Uterus (tissue), 4 donors: ENCODE measurements around the gene ZDHHC14. TPM values are rescaled to one million over a fixed set of nuclear protein-coding genes. Genes with fewer than 3 reads are reported as not detected.

ENCODE experiments used
- DNase-seq, 2 donors: peaks; one replicate each; pipeline ENCODE4 v3.0.0-alpha.2; 2019 to 2020
- H3K27ac ChIP-seq, 2 donors: fragments of 200-600 bp; sonication (generic); 1 replicate in 1 of 2; 2 replicates in 1 of 2; pipeline ENCODE4 v1.5.1; 2016 to 2018
- H3K27me3 ChIP-seq, 2 donors: fragments of 200-600 bp; sonication (generic); one replicate each; pipeline ENCODE4 v1.5.1; 2018 to 2019; ENCODE audit warnings: control low read depth in 1 of 2
- H3K36me3 ChIP-seq, 2 donors: fragments of 200-600 bp; sonication (generic); one replicate each; pipeline ENCODE4 v1.5.1; 2019; ENCODE audit warnings: control low read depth in 1 of 2
- H3K4me1 ChIP-seq, 2 donors: fragments of 200-600 bp; sonication (generic); one replicate each; pipeline ENCODE4 v1.5.1; 2018 to 2019; ENCODE audit warnings: control low read depth in 1 of 2
- H3K4me3 ChIP-seq, 2 donors: fragments of 200-600 bp; sonication (generic); 1 replicate in 1 of 2; 2 replicates in 1 of 2; pipeline ENCODE4 v1.5.1; 2018 to 2019; ENCODE audit warnings: mild to moderate bottlenecking in 1 of 2
- H3K9me3 ChIP-seq, 2 donors: fragments of 200-600 bp; sonication (generic); one replicate each; pipeline ENCODE4 v1.5.1; 2019; ENCODE audit warnings: control low read depth in 1 of 2
- CTCF ChIP-seq, 4 experiments: fragments of 200-600 bp in 2 of 4; fragments of 450-650 bp in 2 of 4; sonication (generic) in 2 of 4; IDR thresholded peaks; one replicate each; pipeline ENCODE4 v1.5.1; 2016 to 2019; ENCODE audit warnings: antibody characterized with exemption in 4 of 4, mild to moderate bottlenecking in 2 of 4, moderate library complexity in 1 of 4
- POLR2A ChIP-seq, 2 donors: fragments of 450-650 bp; IDR thresholded peaks; one replicate each; pipeline ENCODE4 v1.6.1; 2016; ENCODE audit warnings: antibody characterized with exemption in 2 of 2, mild to moderate bottlenecking in 1 of 2, moderate library complexity in 1 of 2
- intact Hi-C: fragments of 100-400 bp; cut with DNase I; formaldehyde crosslinking; loops from one replicate; pipeline ENCODE4 v1.15.1; 2023; ENCODE audit warnings: low total_unique reads
- total RNA-seq, 4 donors: library from RNA; depleted of rRNA in 3 of 4; stranded (reverse); fragments of >200 nt in 3 of 4; gene quantifications; one replicate each; pipeline versions ENCODE4 v1.1.0 to v1.2.4, GENCODE V29; 2014 to 2023
- donor health status: DM: yes; HTN: yes; CAD: no.

The ZDHHC14 gene
- total RNA-seq, 4 donors from 2014 or later = 5.6 to 28.3 (median 12.9) TPM

DNA sequence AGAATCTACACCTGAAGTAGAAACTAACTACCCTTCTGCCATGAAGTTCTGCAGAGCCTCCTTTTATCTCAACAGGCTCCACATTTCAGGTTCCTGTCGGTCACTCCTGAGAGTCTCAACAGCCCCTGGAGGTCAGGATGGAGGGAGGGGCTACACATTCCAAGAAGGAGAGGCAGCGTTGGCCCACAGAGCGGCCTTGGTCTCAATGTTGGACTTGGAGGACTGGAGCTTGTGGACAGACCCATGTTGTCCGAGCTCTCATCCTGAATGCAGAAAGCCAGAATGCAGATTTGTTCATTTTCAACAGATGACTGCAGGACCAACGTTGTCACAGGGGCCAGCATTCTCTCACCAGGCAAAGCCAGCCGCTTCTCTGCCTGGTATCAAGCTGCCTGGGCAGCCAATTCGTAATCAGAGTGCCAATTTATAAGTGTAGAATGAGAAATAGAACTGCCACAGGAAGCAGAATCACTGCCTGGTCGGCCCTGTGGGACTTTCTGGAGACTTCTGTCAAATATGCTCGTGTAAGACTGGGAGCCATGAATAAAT lies 229.5 kb downstream of the ZDHHC14 start:
- H3K9me3 ChIP-seq = no peaks in the 10 kb centered on the region
- TF ChIP-seq CTCF (IDR thresholded peaks at IDR 0.05) (no peak), POLR2A (IDR thresholded peaks at IDR 0.05) (no peak)
- peak overlapping the region in 1 of 2 donors; percentile 88 for H3K27ac ChIP-seq
- DNase-seq = no peak
- peaks cover 0 to 5% of the 10 kb centered on the region in 2 donors for H3K4me1 ChIP-seq
- no peaks in the 10 kb centered on the region for H3K27me3 ChIP-seq
- no peak overlapping the region for H3K4me3 ChIP-seq
- intact Hi-C loops = no loop called here
- H3K36me3 ChIP-seq = no peaks in the 10 kb centered on the region

GRCh38 chr6:157611406-157611805 lies 230.4 kb downstream of the ZDHHC14 start:
- DNase-seq = no peak
- Histone ChIP-seq H3K27ac (peak overlapping the region; percentile 84 to 88), H3K4me1 (peaks cover 4 to 6% of the 10 kb centered on the region in 2 donors), H3K9me3 (no peaks in the 10 kb centered on the region), H3K4me3 (no peak overlapping the region), H3K36me3 (no peaks in the 10 kb centered on the region), H3K27me3 (no peaks in the 10 kb centered on the region)
- intact Hi-C loops = no loop called here
- TF ChIP-seq POLR2A (IDR thresholded peaks at IDR 0.05) (no peak), CTCF (IDR thresholded peaks at IDR 0.05) (no peak)

DNA sequence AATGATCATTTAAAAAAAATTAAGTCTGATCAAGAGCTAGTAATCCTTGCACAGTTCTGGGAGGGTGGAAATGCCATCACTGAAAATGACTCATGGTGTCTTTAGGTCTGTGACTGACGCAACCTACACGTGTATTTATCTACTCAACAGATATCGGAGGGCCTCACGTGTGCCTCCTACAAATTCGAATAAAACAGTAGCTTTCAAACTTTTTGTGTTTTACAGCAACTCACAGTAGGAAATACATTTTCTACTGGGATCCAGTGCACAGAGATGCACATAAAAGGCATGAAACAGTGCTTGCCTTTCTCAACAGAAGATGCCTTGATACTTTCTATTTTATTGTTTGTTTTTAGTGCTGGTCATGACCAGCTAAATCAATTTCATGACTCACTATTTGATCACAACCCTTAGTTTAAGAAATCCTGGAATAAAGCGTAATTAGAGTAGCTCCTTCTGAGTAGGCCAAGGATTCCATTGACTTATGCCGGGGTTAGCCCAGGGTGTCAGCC lies 232.1 kb downstream of the ZDHHC14 start:
- no peak overlapping the region for H3K4me3 ChIP-seq
- no peaks in the 10 kb centered on the region for H3K27me3 ChIP-seq
- no peaks in the 10 kb centered on the region for H3K36me3 ChIP-seq
- DNase-seq = no peak
- peak overlapping the region; percentile 84 to 88 for H3K27ac ChIP-seq
- peaks cover 4 to 6% of the 10 kb centered on the region in 2 donors for H3K4me1 ChIP-seq
- no peak for TF ChIP-seq CTCF (IDR thresholded peaks at IDR 0.05)
- TF ChIP-seq POLR2A (IDR thresholded peaks at IDR 0.05) = no peak
- no peaks in the 10 kb centered on the region for H3K9me3 ChIP-seq
- intact Hi-C loops = no loop called here

DNA sequence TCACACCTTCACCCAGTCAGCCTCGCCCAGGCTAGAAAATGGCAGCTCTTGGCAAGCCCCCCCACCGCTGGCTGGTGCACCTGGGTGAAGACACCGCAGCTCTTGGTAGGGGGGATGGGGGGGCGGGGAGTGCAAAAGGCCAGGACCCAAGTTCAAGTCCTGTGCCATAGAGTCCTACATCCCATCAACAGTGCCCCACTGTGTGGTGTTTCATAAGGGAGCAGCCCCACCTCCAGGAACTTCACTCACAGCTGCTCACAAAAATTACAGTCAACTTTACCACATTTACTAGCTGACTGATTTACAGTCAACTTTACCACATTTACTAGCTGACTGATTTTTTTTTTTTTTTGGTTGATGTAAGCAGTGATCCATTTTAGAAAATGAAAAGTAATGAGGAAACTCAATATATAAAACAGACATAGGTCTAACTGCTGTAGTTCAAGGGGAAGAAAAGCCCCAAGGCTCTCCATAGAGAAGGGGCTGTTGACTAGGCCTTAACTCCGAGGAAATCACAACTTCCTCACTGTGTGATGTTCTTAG lies 233.1 kb downstream of the ZDHHC14 start:
- Histone ChIP-seq H3K9me3 (no peaks in the 10 kb centered on the region), H3K4me1 (peaks cover 4 to 6% of the 10 kb centered on the region in 2 donors), H3K36me3 (no peaks in the 10 kb centered on the region), H3K27ac (peak overlapping the region; percentile 84 to 88), H3K4me3 (no peak overlapping the region), H3K27me3 (no peaks in the 10 kb centered on the region)
- DNase-seq = no peak
- TF ChIP-seq POLR2A (IDR thresholded peaks at IDR 0.05) (no peak), CTCF (IDR thresholded peaks at IDR 0.05) (peak in 1 of 4 experiments; percentile 10)
- intact Hi-C loops = no loop called here

DNA sequence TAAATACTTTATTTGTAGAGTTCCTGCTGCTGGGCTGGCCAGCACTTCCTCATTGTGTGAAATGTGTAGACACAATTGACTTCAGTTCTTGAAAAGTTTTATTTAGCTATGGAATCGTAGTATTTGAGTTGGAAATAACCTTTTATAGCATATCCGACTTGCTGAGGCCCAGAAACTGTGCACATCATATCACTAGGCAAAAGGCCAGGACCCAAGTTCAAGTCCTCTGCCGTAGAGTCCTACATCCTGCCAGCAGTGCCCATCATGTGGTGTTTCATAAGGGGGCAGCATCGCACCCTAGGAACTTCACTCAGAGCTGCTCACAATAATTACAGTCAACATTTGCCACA lies 234.4 kb downstream of the ZDHHC14 start:
- peaks cover 4 to 6% of the 10 kb centered on the region in 2 donors for H3K4me1 ChIP-seq
- no peak for DNase-seq
- no peak overlapping the region for H3K4me3 ChIP-seq
- H3K27ac ChIP-seq = peak overlapping the region; percentile 84 to 88
- no peaks in the 10 kb centered on the region for H3K27me3 ChIP-seq
- H3K36me3 ChIP-seq = no peaks in the 10 kb centered on the region
- H3K9me3 ChIP-seq = no peaks in the 10 kb centered on the region
- TF ChIP-seq CTCF (IDR thresholded peaks at IDR 0.05) (peak in 1 of 4 experiments; percentile 11), POLR2A (IDR thresholded peaks at IDR 0.05) (no peak)
- intact Hi-C loops = no loop called here
